ENCODE data around the gene NTN4. TPM values are rescaled to one million over a fixed set of nuclear protein-coding genes. Genes with fewer than 3 reads are reported as not detected.

The NTN4 gene
- total RNA-seq, 4 donors from 2014 or later: 6.7 to 25.9 (median 16.7) TPM

DNA sequence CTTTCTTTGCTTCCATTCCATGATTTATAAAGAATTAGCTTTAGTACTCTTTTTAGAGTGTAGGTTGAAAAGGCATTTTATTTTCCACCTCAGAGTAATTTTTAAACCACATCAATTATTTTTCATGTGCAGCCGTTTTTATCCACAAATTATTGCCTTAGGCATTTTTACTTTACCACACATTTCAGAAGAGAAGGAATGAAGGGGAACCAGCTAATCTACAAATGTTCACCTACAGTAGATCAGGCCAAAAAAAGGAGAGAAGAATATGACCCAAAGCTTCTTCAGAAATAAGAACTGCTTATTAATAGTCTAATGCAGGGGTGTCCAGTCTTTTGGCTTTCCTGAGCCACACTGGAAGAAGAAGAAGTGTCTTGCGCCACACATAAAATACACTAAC is 19.8 kb upstream of the NTN4 start:
- in situ Hi-C loops (cut with MboI; ENCODE audit: low pct_ligation_motif_present in 1 of 4, low pct_unique_long_range_greater_than_20kb in 1 of 4, low sequenced_read_pairs in 3 of 4): loop anchor here in 3 of 4 donors (10.0 to 25.0 kb wide), 3 partner anchors 186 to 223 kb away; no protein-coding TSS in a partner anchor
- no peaks in the 10 kb centered on the region for H3K27me3 ChIP-seq

GRCh38 chr12:95809000-95809680 is 18.6 kb upstream of the NTN4 start:
- no peak overlapping the region for H3K27ac ChIP-seq
- intact Hi-C loops (cut with DNase I; ENCODE audit: low total_unique reads): no loop called here
- no peaks in the 10 kb centered on the region for H3K36me3 ChIP-seq
- TF ChIP-seq EP300 (IDR thresholded peaks at IDR 0.05; ENCODE audit: low read depth) (no peak), POLR2AphosphoS5 (IDR thresholded peaks at IDR 0.05) (no peak), POLR2A (IDR thresholded peaks at IDR 0.05) (no peak)
- TF ChIP-seq, protein P1, sequence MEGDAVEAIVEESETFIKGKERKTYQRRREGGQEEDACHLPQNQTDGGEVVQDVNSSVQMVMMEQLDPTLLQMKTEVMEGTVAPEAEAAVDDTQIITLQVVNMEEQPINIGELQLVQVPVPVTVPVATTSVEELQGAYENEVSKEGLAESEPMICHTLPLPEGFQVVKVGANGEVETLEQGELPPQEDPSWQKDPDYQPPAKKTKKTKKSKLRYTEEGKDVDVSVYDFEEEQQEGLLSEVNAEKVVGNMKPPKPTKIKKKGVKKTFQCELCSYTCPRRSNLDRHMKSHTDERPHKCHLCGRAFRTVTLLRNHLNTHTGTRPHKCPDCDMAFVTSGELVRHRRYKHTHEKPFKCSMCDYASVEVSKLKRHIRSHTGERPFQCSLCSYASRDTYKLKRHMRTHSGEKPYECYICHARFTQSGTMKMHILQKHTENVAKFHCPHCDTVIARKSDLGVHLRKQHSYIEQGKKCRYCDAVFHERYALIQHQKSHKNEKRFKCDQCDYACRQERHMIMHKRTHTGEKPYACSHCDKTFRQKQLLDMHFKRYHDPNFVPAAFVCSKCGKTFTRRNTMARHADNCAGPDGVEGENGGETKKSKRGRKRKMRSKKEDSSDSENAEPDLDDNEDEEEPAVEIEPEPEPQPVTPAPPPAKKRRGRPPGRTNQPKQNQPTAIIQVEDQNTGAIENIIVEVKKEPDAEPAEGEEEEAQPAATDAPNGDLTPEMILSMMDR (IDR thresholded peaks at IDR 0.05): no peak
- H3K4me3 ChIP-seq: no peak overlapping the region
- no peaks in the 10 kb centered on the region for H3K27me3 ChIP-seq
- no peaks in the 10 kb centered on the region for H3K9me3 ChIP-seq
- H3K4me1 ChIP-seq: peaks cover 0 to 17% (median 9%) of the 10 kb centered on the region in 4 donors
- no peak for DNase-seq
- in situ Hi-C loops (cut with MboI; ENCODE audit: low pct_ligation_motif_present in 1 of 4, low pct_unique_long_range_greater_than_20kb in 1 of 4, low sequenced_read_pairs in 3 of 4): loop anchor here in 2 of 4 donors (10.0 to 25.0 kb wide), 2 partner anchors 184 to 222 kb away; no protein-coding TSS in a partner anchor
- WGBS, 2 donors (ENCODE audit: low coverage in 1 of 2): 88 to 97% methylated on average over 6 to 7 of the region's 7 CpGs

More for the DNA sequence above, 19.8 kb upstream of the NTN4 start:
- intact Hi-C loops (cut with DNase I; ENCODE audit: low total_unique reads): loop anchor here (10.0 kb wide), 1 partner anchor 226 kb away; no protein-coding TSS in a partner anchor
- TF ChIP-seq POLR2A (IDR thresholded peaks at IDR 0.05) (no peak), EP300 (IDR thresholded peaks at IDR 0.05; ENCODE audit: low read depth) (no peak), POLR2AphosphoS5 (IDR thresholded peaks at IDR 0.05) (no peak)
- TF ChIP-seq, protein P1 (IDR thresholded peaks at IDR 0.05): no peak
- DNase-seq: no peak
- 76 to 80% methylated on average over 2 of the region's 2 CpGs for WGBS, 2 donors (ENCODE audit: low coverage in 1 of 2)
- Histone ChIP-seq H3K4me3 (no peak overlapping the region), H3K27ac (no peak overlapping the region), H3K36me3 (no peaks in the 10 kb centered on the region), H3K4me1 (peaks cover 0 to 15% (median 6%) of the 10 kb centered on the region in 4 donors), H3K9me3 (no peaks in the 10 kb centered on the region)

DNA sequence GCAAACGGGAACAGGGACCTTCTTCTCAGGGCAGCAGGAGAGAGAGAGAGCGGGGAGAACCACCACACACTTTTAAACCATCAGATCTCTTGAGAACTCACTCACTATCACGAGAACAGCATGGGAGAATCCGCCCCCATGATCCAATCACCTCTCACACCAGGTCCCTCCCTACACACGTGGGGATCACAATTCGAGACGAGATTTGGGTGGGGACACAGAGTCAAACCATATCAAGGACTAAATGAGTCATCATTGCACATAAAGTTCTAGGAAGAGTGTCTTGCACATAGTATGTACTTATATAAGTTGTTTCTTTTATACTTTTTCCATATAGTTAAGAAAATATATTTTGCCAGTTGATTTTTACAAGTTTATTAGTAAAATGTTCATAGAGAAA is 17.6 kb upstream of the NTN4 start:
- Histone ChIP-seq H3K4me1 (peaks cover 0 to 27% (median 13%) of the 10 kb centered on the region in 4 donors), H3K9me3 (no peaks in the 10 kb centered on the region), H3K27ac (no peak overlapping the region), H3K4me3 (no peak overlapping the region), H3K36me3 (no peaks in the 10 kb centered on the region), H3K27me3 (no peaks in the 10 kb centered on the region)
- in situ Hi-C loops (cut with MboI; ENCODE audit: low pct_ligation_motif_present in 1 of 4, low pct_unique_long_range_greater_than_20kb in 1 of 4, low sequenced_read_pairs in 3 of 4) (loop anchor here in 2 of 4 donors (10.0 to 25.0 kb wide), 2 partner anchors 183 to 221 kb away; no protein-coding TSS in a partner anchor), intact Hi-C loops (cut with DNase I; ENCODE audit: low total_unique reads) (no loop called here)
- TF ChIP-seq POLR2A (IDR thresholded peaks at IDR 0.05) (no peak), EP300 (IDR thresholded peaks at IDR 0.05; ENCODE audit: low read depth) (no peak), POLR2AphosphoS5 (IDR thresholded peaks at IDR 0.05) (no peak)
- TF ChIP-seq, protein P1 (IDR thresholded peaks at IDR 0.05): no peak
- no peak for DNase-seq
- 71% methylated on average over 7 of the region's 7 CpGs; no CpG with 5 or more reads in 1 of the 2 donors for WGBS, 2 donors (ENCODE audit: low coverage in 1 of 2)

DNA sequence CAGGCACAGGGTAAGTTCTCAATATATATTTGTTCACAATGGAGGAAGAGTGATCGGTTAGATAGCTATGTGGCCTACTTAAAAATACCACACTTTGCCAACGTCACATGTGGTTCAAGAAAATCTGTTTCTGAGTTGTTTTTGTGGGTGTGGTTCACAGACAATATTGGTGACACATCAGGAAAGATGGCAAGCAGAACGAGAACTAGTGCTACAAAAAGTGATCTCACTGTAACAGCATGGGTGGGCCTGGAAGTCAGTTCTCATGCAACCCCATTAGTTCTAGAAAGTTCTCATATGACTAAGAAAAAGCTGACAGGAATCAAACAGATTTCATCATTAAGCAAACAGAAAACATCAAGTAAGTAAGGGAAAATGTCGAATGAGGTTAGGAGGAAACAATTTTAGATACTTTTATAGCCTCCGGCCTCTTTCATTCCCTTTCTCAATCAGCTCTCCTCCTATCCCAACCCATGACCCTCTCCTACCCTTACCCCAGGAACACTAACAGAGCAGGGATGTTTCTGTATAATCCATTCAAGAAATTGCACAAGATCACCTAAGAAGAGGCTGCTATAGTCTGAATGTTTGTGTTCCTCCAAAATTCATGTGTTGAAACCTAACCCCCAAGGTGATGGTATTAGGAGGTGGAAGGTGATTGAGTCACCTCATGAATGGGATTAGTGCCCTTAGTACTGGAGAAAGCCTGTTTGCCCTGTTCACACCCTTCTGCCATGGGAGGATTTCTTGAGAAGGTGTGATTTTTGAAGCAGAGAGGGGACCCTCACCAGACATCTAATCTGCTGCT is 15.5 kb upstream of the NTN4 start:
- in situ Hi-C loops (cut with MboI; ENCODE audit: low pct_ligation_motif_present in 1 of 4, low pct_unique_long_range_greater_than_20kb in 1 of 4, low sequenced_read_pairs in 3 of 4): loop anchor here in 2 of 4 donors (10.0 to 25.0 kb wide), 2 partner anchors 181 to 219 kb away; no protein-coding TSS in a partner anchor
- WGBS, 2 donors (ENCODE audit: low coverage in 1 of 2): 32 to 46% methylated on average over 5 of the region's 5 CpGs
- no peaks in the 10 kb centered on the region for H3K27me3 ChIP-seq
- H3K36me3 ChIP-seq: no peaks in the 10 kb centered on the region
- TF ChIP-seq POLR2A (IDR thresholded peaks at IDR 0.05) (no peak), POLR2AphosphoS5 (IDR thresholded peaks at IDR 0.05) (no peak), EP300 (IDR thresholded peaks at IDR 0.05; ENCODE audit: low read depth) (no peak)
- TF ChIP-seq, protein P1 (IDR thresholded peaks at IDR 0.05): no peak
- DNase-seq: no peak
- H3K4me1 ChIP-seq: peaks cover 8 to 42% (median 24%) of the 10 kb centered on the region in 4 donors
- peak overlapping the region; percentile 21 to 53 (median 42) for H3K27ac ChIP-seq
- intact Hi-C loops (cut with DNase I; ENCODE audit: low total_unique reads): no loop called here
- no peak overlapping the region for H3K4me3 ChIP-seq
- no peaks in the 10 kb centered on the region for H3K9me3 ChIP-seq
